ENCODE data around the gene PLAAT1.

- TF ChIP-seq, protein P1, sequence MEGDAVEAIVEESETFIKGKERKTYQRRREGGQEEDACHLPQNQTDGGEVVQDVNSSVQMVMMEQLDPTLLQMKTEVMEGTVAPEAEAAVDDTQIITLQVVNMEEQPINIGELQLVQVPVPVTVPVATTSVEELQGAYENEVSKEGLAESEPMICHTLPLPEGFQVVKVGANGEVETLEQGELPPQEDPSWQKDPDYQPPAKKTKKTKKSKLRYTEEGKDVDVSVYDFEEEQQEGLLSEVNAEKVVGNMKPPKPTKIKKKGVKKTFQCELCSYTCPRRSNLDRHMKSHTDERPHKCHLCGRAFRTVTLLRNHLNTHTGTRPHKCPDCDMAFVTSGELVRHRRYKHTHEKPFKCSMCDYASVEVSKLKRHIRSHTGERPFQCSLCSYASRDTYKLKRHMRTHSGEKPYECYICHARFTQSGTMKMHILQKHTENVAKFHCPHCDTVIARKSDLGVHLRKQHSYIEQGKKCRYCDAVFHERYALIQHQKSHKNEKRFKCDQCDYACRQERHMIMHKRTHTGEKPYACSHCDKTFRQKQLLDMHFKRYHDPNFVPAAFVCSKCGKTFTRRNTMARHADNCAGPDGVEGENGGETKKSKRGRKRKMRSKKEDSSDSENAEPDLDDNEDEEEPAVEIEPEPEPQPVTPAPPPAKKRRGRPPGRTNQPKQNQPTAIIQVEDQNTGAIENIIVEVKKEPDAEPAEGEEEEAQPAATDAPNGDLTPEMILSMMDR (IDR thresholded peaks at IDR 0.05): no peak
- no peak for TF ChIP-seq POLR2A (IDR thresholded peaks at IDR 0.05)
These were observed 46.7 kb upstream of the PLAAT1 start for GRCh38 chr3:193194371-193194770.

Measured in right lobe of liver (tissue), 4 donors.